Lung (tissue), 12 donors: ENCODE results near the gene AHCTF1. TPM values are rescaled to one million over a fixed set of nuclear protein-coding genes. Genes with fewer than 3 reads are reported as not detected.
"Not testable (repeated sequence)": the region's sequence is repeated elsewhere in the genome, so short reads cannot be mapped to it uniquely, and the experiment has no call there.

Source experiments
- ATAC-seq: fragments of 200-7000 bp; cut with Tn5 transposase; one replicate; pipeline ENCODE4 v1.9.1; 2020; ENCODE audit warnings: moderate number of reproducible peaks; ENCODE audit not compliant: insufficient read depth, low FRiP score
- DNase-seq, 3 donors: peaks; one replicate each; pipeline ENCODE4 v3.0.0-alpha.2; 2013 to 2017
- H3K27ac ChIP-seq, 2 donors: one replicate each; pipeline ENCODE4 v1.5.1; 2013; ENCODE audit warnings: mild to moderate bottlenecking in 2 of 2, moderate library complexity in 2 of 2, control low read depth in 1 of 2, inconsistent platforms in 1 of 2, low read depth in 1 of 2, low read length in 1 of 2
- H3K27me3 ChIP-seq, 3 donors: one replicate each; pipeline ENCODE4 v1.5.1; 2013; ENCODE audit warnings: low read length in 2 of 3; ENCODE audit not compliant: control insufficient read depth in 3 of 3, insufficient read depth in 3 of 3
- H3K36me3 ChIP-seq, 4 donors: one replicate each; pipeline ENCODE4 v1.5.1; 2013; ENCODE audit warnings: low read length in 4 of 4, mild to moderate bottlenecking in 1 of 4, moderate library complexity in 1 of 4; ENCODE audit not compliant: control insufficient read depth in 4 of 4, insufficient read depth in 4 of 4
- H3K4me1 ChIP-seq, 5 donors: one replicate each; pipeline ENCODE4 v1.5.1; 2013; ENCODE audit warnings: low read length in 5 of 5, mild to moderate bottlenecking in 2 of 5, moderate library complexity in 1 of 5; ENCODE audit not compliant: control insufficient read depth in 5 of 5, insufficient read depth in 5 of 5
- H3K4me3 ChIP-seq: one replicate; pipeline ENCODE4 v1.5.1; 2013; ENCODE audit warnings: mild to moderate bottlenecking, control low read depth, moderate library complexity
- H3K9ac ChIP-seq, 2 donors: one replicate each; pipeline ENCODE4 v1.5.1; 2013; ENCODE audit warnings: low read length in 2 of 2, control low read depth in 1 of 2; ENCODE audit not compliant: insufficient read depth in 1 of 2
- H3K9me3 ChIP-seq, 4 donors: one replicate each; pipeline ENCODE4 v1.5.1; 2013; ENCODE audit warnings: low read length in 3 of 4, mild to moderate bottlenecking in 1 of 4, moderate library complexity in 1 of 4; ENCODE audit not compliant: control insufficient read depth in 4 of 4, insufficient read depth in 3 of 4
- WGBS, 2 donors: extraction: QIAGEN DNeasy Blood & Tissue Kit; methylation state at CpG; one replicate each; pipeline ENCODE4 v1.1.7; 2013; 5-methylcytosine and 5-hydroxymethylcytosine counted together
- polyA plus RNA-seq, 2 donors: library from polyadenylated mRNA; stranded (reverse); fragments of 200-250 nt; gene quantifications; one replicate each; pipeline ENCODE4 v1.2.1, GENCODE V29; 2013
- total RNA-seq, 2 donors: library from RNA; depleted of rRNA in 1 of 2; stranded (reverse); fragments of >200 nt in 1 of 2; gene quantifications; one replicate each; pipeline ENCODE4 v1.2.1, GENCODE V29; 2014 to 2021
- TF ChIP-seq, protein P1 (sequence below): IDR thresholded peaks from 2 replicates; pipeline ENCODE4 v1.5.1; 2012; ENCODE audit warnings: mild to moderate bottlenecking; ENCODE audit errors: control extremely low read depth, extremely low read depth
- donor health status: control.
- donor health status: control.
- donor health status: Bipolar disorder and iron deficiency.
- donor health status: healthy.
- donor health status: DM: yes; HTN: yes; CAD: no.

AHCTF1 gene
- total and polyA plus RNA-seq, 4 donors: 7.9 to 44.3 (median 22.2) TPM

DNA sequence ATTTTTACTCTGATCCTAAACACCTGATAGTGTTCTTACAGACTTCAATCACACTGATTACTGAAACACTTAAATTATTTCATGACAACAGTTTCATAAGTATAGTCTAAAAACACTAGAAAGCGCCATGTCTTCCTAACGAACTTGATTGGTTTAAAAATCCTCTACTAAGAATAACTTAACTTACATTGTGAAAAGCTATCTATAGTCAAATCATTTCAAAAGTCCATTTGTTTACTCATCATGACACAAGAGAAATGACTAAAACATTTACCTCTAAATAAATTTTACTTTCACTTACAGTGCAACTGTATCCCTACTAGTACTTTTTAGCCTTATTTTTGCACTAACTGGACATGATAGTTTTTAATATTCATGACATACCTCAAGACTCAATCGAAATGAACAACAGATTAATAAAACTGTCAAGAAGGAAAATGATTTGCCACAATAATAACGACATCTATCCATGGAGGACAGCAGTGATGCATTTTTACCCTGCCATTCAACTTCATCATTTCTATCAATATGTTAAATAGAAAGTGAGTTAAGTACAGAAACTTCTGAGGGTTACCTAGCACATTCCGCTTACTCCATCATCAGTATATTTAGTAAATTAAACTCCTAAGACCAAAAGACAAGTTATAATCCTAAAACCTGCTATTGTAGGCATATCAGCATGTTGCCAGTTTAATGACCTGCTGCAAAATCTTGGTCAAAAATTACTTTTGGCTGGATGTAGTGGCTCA is 38.4 kb downstream of the AHCTF1 start:
- no peak for DNase-seq
- Histone ChIP-seq H3K27ac (no peak overlapping the region), H3K9ac (no peak overlapping the region), H3K4me3 (no peak overlapping the region), H3K27me3 (no peaks in the 10 kb centered on the region), H3K4me1 (no peaks in the 10 kb centered on the region), H3K36me3 (peaks cover 15 to 50% (median 28%) of the 10 kb centered on the region in 4 donors), H3K9me3 (no peaks in the 10 kb centered on the region)
- TF ChIP-seq, protein P1, sequence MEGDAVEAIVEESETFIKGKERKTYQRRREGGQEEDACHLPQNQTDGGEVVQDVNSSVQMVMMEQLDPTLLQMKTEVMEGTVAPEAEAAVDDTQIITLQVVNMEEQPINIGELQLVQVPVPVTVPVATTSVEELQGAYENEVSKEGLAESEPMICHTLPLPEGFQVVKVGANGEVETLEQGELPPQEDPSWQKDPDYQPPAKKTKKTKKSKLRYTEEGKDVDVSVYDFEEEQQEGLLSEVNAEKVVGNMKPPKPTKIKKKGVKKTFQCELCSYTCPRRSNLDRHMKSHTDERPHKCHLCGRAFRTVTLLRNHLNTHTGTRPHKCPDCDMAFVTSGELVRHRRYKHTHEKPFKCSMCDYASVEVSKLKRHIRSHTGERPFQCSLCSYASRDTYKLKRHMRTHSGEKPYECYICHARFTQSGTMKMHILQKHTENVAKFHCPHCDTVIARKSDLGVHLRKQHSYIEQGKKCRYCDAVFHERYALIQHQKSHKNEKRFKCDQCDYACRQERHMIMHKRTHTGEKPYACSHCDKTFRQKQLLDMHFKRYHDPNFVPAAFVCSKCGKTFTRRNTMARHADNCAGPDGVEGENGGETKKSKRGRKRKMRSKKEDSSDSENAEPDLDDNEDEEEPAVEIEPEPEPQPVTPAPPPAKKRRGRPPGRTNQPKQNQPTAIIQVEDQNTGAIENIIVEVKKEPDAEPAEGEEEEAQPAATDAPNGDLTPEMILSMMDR: no peak
- no peak for ATAC-seq
- WGBS, 2 donors: 92 to 94% methylated on average over 5 of the region's 5 CpGs

- Histone ChIP-seq H3K9ac (no peak overlapping the region), H3K4me1 (no peaks in the 10 kb centered on the region), H3K36me3 (peaks cover 12 to 50% (median 24%) of the 10 kb centered on the region in 4 donors), H3K27me3 (no peaks in the 10 kb centered on the region), H3K9me3 (no peaks in the 10 kb centered on the region), H3K4me3 (no peak overlapping the region), H3K27ac (no peak overlapping the region)
- TF ChIP-seq, protein P1: no peak
- DNase-seq: no peak
- no peak for ATAC-seq
These were observed 40.6 kb downstream of the AHCTF1 start for GRCh38 chr1:246891105-246891504.

DNA sequence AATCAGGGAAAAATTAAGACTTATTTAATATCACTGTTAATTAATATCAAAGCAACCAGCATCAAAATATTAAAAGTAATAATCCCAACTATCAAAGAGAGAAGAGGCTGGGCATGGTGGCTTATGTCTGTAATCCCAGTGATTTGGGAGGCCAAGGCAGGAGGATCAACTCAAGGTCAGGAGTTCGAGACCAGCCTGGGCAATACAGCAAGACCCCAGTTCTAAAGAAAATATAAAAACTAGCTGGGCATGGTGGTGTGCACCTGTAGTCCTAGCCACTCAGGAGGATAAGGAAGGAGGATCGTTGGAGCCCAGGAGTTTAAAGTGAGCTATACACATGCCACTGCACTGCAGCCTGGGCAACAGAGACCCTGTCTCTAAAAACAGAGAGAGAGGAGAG is 43.2 kb downstream of the AHCTF1 start:
- H3K27me3 ChIP-seq: no peaks in the 10 kb centered on the region
- no peaks in the 10 kb centered on the region for H3K4me1 ChIP-seq
- no peak overlapping the region for H3K27ac ChIP-seq
- peaks cover 7 to 49% (median 23%) of the 10 kb centered on the region in 4 donors for H3K36me3 ChIP-seq
- WGBS, 2 donors: 96 to 99% methylated on average over 2 of the region's 2 CpGs
- ATAC-seq (no peak), DNase-seq (no peak)
- no peak overlapping the region for H3K9ac ChIP-seq
- no peak overlapping the region for H3K4me3 ChIP-seq
- no peaks in the 10 kb centered on the region for H3K9me3 ChIP-seq
- TF ChIP-seq, protein P1: no peak

GRCh38 chr1:246885389-246885788 is 46.4 kb downstream of the AHCTF1 start:
- not testable (repeated sequence) for H3K27me3 ChIP-seq, H3K4me1 ChIP-seq, ATAC-seq, H3K27ac ChIP-seq, H3K9ac ChIP-seq, DNase-seq, H3K9me3 ChIP-seq, H3K4me3 ChIP-seq
- 96% methylated on average over 4 to 5 of the region's 5 CpGs for WGBS, 2 donors
- peaks cover 7 to 45% (median 25%) of the 10 kb centered on the region in 4 donors for H3K36me3 ChIP-seq
